Activated CD4-positive, alpha-beta T cell treated with anti-CD3 and anti-CD28 coated beads for 24 hours (primary cell): ENCODE data around the gene SETD2.
"Not testable (repeated sequence)": the region's sequence is repeated elsewhere in the genome, so short reads cannot be mapped to it uniquely, and the experiment has no call there.

Source experiments
- DNase-seq, 2 donors: peaks; one replicate each; pipeline ENCODE4 v3.0.0-alpha.2; 2020; ENCODE audit warnings: low read depth in 2 of 2

SETD2 gene, protein sequence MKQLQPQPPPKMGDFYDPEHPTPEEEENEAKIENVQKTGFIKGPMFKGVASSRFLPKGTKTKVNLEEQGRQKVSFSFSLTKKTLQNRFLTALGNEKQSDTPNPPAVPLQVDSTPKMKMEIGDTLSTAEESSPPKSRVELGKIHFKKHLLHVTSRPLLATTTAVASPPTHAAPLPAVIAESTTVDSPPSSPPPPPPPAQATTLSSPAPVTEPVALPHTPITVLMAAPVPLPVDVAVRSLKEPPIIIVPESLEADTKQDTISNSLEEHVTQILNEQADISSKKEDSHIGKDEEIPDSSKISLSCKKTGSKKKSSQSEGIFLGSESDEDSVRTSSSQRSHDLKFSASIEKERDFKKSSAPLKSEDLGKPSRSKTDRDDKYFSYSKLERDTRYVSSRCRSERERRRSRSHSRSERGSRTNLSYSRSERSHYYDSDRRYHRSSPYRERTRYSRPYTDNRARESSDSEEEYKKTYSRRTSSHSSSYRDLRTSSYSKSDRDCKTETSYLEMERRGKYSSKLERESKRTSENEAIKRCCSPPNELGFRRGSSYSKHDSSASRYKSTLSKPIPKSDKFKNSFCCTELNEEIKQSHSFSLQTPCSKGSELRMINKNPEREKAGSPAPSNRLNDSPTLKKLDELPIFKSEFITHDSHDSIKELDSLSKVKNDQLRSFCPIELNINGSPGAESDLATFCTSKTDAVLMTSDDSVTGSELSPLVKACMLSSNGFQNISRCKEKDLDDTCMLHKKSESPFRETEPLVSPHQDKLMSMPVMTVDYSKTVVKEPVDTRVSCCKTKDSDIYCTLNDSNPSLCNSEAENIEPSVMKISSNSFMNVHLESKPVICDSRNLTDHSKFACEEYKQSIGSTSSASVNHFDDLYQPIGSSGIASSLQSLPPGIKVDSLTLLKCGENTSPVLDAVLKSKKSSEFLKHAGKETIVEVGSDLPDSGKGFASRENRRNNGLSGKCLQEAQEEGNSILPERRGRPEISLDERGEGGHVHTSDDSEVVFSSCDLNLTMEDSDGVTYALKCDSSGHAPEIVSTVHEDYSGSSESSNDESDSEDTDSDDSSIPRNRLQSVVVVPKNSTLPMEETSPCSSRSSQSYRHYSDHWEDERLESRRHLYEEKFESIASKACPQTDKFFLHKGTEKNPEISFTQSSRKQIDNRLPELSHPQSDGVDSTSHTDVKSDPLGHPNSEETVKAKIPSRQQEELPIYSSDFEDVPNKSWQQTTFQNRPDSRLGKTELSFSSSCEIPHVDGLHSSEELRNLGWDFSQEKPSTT (N-terminal part only)

GRCh38 chr3:47164007-47164881, at the start of gene SETD2:
SETD2 (minus strand) TSS chr3:47164113; CDS start chr3:47163924, 189 bp downstream.
- DNase-seq = peak; percentile 73

DNA sequence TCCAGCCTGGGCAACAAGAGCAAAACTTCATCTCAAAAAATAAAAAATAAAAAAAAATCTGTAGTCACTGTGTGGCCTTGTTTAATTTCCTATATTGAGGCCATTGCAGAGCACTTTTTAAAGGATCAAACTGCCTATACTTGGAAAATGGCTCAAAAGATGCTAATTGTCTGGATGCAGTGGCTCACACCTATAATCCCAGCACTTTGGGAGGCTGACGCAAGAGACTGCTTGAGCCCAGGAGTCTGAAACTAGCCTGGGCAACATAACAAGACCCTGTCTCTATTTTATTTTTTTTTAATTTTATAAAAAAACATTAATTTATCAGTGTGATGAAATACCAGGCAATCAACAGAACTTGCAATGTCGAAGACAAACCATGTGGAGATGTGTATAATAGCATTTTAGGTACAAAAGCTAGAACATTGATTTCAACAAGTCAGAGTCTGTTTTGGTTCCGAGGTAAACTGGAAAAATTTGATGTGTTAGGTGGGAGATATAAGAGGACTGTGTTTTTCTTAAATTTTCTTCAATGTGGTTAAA, 47.0 kb upstream of the SETD2 start:
- DNase-seq = no peak

DNA sequence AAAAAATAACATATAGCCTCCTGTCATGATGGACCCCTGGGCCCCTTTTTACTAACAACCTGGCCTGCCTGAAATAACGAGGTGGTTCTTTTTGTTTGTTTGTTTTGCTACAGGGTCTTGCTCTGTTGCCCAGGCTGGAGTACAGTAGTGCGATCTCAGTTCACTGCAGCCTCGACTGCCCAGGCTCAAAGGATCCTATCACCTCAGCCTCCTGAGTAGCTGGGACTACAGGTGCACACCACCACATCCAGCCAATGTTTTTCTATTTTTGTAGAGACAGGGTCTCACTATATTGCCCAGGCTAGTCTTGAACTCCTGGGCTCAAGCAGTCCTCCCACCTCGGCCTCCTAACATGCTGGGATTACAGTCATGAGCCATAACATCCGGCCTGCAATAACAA, 42.1 kb upstream of the SETD2 start:
- not testable (repeated sequence) for DNase-seq

DNA sequence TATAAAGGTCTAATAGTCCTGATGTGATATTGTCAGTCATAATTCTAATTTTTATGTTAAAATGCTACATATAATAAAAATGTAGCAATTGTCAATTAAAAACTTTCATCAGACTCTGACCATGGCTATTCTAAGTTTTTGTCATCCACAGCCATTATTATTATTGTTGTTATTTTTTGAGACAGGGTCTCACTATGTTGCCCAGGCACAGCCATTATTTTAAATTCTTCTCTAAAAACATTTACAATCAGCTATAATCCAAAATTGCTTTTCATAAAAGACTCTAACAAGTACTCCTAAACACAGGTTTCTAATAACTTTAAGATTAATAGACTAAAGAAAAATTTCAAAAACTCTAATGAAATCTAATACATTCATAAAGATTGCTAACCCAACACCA, 41.0 kb upstream of the SETD2 start:
- DNase-seq = no peak

- no peak for DNase-seq
Measured at GRCh38 chr3:47202542-47202941, 38.6 kb upstream of the SETD2 start.

DNA sequence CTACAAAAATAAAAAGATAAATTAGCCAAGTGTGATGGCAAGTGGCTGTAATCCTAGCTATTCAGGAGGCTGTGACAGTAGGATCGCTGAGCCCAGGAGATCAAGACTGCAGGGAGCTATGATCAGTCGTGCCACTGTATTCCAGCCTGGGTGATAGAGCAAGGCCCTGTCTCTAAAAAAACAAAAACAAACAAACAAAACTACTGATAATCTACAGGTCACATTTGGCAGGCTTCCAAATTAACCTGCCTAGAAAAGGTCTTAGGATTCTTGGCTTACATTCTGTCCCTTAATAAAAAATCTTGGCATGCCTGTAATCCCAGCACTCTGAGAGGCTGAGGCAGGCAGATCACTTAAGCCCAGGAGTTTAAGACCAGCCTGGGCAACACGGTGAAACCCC, 33.4 kb upstream of the SETD2 start:
- DNase-seq = no peak

DNA sequence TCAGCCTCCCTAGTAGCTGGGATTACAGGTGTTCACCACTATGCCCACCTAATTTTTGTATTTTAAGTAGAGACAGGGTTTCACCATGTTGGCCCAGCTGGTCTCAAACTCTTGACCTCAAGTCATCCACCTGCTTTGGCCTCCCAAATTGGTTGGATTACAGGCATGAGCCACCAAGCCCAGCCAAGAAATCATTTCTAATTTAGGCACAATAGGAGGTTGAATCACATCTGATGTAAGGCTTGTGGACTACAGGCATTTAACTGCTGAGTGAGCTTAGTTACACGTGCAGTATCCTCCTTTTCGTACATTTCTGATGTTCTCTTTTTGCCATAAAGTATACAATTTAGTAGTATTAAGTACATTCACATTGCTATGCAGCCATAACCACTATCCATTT, 31.1 kb upstream of the SETD2 start:
- no peak for DNase-seq

GRCh38 chr3:47193871-47194859, 30.3 kb upstream of the SETD2 start:
- DNase-seq = no peak

DNA sequence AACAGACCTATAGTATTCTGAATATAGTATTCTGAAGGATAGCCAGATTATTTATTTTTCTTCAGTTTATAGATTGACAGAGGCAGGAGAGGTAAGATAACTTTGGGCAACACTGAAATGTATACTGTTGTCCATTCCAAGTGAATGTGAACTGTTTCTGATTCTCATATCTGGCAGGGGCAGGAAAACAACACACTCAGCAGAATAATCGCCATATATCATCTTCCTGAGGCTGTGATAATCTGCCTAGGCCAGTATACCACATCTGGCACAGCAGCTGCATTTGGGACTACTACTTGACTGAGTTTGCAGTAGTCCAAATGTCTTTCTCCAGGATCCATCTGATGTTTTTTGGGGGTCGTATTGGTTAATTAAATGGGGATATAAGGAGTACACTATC, 22.4 kb upstream of the SETD2 start:
- no peak for DNase-seq

DNA sequence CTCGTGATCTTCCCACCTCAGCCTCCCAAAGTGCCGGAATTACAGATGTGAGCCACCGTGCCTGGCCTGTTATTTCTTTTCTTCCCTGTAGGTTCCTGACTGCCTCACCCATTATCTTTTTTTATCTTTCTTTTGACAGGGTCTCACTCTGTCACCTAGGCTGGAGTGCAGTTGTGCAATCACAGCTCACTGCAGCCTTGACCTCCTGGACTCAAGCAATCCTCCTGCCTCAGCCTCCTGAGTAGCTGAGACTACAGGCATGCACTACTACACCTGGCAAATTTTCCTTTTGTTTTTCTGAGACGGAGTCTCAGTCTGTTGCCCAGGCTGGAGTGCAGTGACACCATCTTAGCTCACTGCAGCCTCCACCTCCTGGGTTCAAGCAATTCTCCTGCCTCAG, 17.8 kb upstream of the SETD2 start:
- not testable (repeated sequence) for DNase-seq

DNA sequence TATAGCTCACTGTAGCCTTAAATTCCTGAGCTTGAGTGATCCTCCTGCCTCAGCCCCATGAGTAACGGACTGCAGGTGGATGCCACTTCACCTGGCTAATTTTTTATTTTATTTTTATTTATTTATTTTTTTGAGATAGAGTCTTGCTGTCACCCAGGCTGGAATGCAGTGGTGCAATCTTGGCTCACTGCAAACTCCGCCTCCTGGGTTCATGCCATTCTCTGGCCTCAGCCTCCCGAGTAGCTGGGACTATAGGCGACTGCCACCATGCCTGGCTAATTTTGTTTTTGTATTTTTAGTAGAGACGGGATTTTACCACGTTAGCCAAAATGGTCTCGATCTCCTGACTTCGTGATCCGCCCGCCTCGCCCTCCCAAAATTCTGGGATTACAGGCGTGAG, 16.1 kb upstream of the SETD2 start:
- DNase-seq = not testable (repeated sequence)

DNA sequence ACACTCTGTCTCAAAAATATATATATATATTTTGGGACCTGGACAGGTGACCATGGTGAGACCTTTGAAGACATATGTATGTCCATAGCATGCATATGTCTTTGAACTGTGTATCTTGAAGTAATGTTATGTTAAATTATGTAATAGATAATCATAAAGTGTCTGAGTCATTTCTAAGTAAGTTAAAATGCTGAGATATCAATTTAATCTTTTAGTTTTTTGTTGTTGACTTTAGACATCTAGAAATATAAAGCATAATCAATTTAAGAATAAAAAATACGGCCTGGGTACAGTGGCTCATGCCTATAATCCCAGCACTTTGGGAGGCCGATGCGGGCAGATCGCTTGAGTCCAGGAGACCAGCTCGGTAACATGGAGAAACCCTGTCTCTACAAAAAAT, 12.7 kb upstream of the SETD2 start:
- no peak for DNase-seq

DNA sequence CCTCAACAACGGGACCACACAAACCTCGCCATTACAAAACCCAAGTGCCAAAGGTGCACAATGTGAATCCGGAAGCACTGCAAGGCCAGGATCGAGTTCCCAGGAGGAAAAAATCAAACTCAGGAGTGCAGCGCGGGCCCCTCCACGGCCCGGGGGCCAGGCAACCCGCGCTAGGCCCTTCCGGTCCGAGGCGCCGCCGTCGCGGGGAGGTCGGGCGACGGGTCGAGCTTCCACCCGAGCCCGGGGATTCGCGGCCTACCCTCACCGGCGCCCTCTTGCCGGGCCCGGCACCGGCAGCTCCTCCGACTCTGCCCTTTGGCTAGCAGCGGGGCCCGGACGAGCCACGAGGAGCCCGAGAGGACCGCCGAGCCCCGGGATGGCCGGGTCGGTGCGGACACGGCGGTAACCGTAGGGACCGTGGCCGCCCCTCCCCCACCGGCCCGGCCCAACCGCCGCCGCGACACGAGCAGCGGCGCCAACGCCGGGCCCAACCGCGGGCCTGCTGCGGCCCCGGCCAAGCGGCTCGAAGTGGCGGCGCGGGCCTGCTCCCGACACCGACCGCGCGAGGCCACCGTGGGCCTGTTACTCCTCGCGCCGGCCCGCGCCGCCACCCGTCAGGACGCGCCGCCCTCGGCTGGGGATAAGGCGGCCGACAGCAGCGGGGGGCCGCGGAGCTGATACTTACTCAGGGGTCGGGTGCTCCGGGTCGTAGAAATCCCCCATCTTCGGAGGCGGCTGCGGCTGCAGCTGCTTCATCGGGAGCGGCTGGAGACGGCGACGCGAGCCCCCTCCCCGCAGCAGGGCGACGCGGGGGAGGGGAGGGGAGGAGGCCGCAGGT, 525 bp downstream of the SETD2 start:
- peak; percentile 24 to 25 for DNase-seq

DNA sequence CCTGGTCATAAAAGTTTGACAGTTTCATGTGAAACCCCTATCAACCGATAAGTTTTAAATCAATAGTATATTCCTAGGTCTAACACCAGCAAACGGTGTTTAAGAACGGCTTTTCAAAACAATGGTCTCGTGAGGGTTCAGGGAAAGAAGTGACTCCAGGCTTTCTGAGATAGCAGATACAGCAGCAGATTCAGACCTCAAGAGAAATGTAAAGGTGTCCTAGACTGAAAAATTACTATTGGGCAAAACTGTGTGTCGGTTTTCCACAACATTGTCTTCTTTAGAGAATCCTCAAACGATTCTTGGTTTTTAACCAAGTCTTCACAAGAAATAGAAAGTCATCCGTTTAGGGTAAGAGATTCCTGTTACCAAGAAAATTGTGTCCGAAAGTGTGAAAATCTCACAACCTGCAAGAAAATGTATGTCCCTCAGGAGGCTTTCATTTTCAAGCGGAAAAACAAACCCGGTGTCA, 1.2 kb downstream of the SETD2 start:
- DNase-seq = no peak

- DNase-seq = no peak
Measured at GRCh38 chr3:47161983-47162696, 1.8 kb downstream of the SETD2 start.

- no peak for DNase-seq
Measured at GRCh38 chr3:47159820-47160219, 4.1 kb downstream of the SETD2 start.

DNA sequence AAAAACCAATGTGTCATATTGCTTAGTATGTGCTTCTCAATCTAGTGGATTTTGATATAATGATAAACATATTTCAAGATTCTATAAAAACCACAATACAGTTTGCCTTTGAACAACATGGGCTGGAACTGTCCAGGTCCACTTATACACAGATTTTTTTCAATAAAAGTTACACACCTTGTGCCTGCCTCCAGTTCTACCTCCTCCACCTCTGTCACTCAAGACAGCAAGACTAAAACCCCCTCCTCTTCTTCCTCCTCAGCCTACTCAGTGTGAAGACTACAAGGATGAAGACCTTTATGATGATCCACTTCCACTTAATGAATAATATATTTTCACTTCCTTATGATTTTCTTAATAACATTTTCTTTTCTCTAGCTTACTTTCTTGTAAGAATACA, 5.7 kb downstream of the SETD2 start:
- no peak for DNase-seq

DNA sequence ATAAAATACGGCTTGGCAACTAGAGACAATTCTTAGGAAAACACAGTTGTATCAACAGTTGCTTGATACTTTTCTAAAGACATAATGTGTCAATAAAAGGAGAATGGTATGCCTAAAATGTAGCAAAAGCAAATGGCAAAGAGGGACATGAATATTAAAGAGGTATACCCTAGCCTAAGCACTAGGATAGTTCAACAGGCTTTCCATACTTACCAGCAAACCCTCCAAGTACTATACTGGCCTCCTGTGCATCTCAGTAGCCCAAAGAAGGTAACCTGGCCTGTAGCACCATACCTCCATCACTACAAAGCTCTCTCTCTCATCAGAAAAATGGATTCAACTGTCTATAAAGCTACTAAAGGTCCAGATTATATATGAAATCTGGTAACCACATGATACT, 7.5 kb downstream of the SETD2 start:
- DNase-seq = no peak
